HG03066 (cell line): ENCODE results near the gene TSR3.

Source experiments
- ATAC-seq: cut with Tn5 transposase; IDR thresholded peaks from one replicate; pipeline ENCODE4 v1.9.1; 2021; ENCODE audit warnings: low read depth; ENCODE audit not compliant: unreplicated experiment

TSR3 gene

DNA sequence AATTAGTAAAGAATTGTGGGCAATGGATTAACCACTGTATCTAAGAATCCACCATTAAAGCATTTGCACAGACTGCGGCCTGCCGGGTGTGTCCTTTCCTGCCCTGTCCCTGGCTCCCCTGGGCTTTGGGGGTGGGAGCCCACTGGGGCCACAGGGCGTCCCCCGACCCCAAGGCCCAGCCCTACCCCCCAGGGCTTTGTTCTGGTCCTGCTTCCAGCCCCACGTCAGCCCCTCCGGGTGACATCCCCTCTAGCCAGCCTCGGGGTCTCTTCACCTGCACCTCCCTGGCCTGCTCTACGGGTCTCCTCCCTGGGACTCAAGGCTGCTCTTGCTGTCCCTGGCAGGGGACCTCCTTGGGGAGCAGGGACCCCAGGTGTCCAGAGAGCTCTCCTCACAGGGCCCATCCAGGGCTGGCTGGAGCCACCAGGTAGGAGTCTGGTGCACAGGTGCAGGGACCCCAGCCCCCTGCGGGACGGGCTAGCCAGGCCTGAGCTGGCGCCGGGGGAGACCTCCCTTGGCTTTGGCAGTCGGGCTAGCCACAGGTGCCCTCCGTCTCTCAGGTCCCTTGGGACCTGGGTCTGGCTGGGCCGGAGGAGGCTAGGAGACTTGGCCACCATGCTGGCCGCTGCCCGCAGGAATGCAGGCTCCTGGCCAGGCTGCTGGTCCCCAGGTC, 24.6 kb downstream of the TSR3 start:
- ATAC-seq: no peak

DNA sequence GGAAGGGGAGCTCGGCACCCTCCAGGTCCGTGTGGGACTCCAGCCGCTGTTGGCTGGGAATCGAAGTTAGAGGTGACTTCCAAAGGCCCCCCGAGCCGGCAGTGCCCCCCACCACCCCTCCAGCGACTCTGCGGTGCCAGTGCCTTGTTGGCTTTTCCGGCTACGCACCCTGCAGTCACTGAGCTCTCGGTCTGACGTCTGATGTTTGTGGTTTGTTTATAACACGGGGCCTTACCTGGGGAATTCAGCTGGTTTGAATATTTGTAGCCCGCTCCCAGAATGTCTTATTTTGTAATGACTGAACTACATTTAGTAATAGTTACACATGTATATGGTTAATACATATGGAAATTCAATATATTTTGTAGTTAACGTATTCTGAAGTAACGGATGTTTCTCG, 25.3 kb downstream of the TSR3 start:
- no peak for ATAC-seq

DNA sequence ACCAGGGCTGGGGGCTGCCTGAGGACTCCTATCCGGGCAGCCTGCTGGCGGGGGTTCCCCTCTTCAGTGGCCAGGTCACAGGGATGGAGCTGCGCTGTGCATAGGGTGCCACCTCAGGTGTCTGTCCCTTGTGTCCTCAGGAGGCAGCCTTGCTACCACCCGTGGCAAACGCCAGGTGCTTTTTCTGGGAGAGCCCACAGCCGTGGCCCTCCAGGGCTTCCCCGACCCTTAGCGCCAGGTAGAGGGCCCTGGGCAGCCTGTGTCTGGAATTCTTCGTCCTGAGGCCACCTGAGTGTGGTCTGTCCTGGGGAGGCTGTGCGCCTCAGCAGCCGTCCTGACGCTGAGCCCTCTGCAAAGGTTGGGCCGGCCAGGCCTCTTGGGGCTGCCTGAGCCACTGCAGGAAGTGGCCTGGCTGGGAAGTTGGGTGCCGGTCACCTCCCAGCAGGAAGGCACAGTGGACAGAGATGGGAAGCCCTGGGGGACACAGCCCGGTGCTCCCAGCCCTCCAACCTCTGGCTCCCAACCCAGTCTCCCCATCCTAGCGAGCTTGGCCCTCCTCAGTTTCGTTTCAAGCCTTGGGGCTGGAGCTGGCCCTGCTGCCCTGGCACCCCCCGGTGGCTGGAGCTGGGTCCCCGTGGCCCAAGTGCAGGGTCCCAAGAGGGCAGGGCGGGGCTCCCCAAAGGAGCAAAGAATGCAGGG, 25.9 kb downstream of the TSR3 start:
- ATAC-seq: no peak

DNA sequence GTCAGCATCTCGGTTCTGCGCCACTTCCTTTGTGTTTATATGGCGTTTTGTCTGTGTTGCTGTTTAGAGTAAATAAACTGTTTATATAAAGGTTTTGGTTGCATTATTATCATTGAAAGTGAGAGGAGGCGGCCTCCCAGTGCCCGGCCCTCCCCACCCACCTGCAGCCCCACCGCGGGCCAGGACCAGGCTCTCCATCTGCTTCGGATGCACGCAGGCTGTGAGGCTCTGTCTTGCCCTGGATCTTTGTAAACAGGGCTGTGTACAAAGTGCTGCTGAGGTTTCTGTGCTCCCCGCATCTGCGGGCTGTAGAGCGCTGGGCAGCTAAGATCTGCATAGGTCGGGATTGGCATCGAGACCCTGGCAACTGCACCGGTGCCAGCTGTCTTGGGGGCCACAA, 26.4 kb downstream of the TSR3 start:
- no peak for ATAC-seq

DNA sequence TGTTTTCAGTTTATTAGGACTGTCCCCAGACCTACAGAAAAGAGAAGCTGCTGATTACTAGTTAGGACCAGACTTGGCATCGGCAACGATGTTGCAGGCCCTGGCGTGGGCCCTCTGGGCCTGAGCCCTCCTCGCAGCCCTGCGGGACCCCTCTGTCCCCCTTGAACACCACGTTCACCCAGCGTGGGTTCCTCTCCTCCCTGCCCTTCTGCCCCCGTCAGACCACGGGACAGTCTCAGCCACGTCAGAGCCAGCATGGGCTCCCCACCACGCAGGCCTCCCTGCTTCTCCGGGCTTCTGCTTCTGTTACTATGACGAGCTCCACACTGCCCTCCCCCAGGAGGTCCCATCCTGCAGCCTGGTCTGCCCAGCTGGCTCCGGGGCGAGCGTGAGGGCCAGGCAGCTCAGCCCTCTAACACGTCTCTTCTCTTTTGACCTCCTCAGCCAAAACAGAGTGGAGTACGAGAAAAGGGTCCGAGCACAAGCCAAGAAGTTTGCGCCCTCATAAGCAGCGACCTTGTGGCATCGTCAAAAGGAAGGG, 27.3 kb downstream of the TSR3 start:
- no peak for ATAC-seq

DNA sequence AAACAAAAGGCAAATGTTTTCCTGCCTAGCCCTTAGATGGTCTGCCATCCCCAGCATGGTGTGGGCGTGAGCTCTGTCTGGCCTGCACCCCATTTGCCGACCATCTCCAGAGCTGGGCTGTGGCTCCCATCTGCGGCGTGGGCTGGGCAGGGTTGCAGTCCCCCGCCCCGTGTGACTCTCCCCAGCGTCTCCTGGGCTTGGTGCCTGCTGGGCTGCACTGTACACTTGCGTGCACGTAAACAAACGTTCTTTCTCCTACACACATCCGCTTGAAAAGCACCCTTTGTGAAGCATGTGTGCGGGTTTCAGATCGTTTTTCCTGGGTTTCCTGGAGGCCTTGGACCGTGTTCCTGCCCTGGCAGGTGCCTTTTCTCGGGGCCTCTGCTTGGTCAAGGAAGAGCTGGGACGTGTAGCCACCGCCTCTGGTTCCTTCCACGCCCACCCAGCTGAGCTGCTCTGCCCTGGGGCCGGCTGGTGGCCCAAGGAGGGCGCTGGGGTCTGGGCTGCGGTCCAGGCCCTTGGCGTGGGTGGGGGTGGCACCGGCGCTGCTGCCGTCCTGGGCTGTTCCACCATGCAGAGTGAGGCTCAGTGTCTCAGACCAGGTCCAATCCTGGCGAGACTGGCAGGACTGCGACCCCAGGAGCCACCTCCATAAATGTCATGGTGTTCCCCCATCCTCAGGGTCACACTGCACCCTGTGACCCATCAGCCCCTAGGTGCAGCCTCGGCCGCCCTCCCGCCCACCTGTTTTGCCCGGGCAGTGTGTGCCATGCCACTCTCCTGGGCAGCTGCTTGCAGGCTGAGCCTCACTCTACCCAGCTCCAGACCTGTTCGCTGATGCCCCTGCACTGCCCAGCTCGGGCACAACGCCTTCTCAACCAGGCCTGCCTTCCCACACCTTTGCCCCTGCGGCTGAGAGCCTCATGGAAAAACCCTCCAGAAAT, 28.1 kb downstream of the TSR3 start:
- no peak for ATAC-seq

DNA sequence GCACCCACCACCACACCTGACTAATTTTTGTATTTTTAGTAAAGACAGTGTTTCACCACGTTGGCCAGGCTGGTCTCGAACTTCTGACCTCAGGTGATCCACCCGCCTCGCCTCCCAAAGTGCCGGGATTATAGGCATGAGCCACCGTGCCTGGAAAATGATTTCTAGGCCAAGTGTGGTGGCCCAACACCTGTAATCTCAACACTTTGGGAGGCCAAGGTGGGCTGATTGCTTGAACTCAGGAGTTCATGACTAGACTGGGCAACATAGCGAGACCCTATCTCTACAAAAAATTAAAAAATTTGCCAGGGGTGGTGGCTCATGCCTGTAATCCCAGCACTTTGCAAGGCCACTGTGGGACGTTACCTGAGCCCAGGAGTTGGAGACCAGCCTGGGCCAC, 29.3 kb downstream of the TSR3 start:
- ATAC-seq: no peak

DNA sequence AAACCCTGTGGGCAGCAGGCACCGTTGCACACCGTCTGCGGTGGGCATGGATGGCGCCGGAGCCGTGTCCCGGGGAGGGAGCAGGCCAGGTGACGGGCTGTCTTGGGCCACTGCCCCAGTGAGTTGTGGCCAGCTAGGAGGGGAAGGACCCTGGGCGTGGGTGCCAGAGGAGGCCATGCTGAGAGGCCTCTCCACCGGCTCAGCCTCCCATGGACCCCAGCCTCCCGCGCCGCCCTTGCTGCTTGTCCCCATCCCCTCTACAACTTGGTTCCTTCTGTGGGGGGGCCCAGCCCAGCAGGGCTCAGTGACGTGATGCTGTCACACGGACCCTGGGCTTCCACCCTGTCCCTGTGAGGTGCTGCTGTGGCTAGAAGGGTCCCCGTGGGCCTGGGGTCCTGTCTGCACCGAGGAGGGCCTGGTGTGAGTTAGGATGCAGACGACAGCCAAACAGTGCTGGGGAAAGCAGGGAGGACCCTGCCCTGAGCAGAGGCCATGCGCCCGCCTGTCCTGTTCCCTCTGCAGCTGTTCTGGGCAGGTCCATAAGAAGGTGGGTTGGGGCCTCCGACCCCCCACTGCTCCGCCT, 30.9 kb downstream of the TSR3 start:
- ATAC-seq: no peak

DNA sequence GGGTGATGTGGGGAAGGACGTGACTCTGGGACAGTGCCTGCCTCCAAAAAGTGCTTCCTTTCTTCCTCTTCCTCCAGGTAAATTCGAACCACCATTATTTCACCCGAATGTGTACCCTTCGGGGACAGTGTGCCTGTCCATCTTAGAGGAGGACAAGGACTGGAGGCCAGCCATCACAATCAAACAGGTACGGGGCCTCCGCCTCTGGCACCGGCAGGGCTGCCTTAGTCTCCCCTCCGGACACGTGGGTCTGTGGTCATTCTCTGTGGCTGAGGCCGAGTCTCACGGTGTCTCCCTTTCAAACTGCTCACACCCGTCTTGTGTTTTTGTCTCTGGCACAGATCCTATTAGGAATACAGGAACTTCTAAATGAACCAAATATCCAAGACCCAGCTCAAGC, 31.6 kb downstream of the TSR3 start:
- no peak for ATAC-seq

DNA sequence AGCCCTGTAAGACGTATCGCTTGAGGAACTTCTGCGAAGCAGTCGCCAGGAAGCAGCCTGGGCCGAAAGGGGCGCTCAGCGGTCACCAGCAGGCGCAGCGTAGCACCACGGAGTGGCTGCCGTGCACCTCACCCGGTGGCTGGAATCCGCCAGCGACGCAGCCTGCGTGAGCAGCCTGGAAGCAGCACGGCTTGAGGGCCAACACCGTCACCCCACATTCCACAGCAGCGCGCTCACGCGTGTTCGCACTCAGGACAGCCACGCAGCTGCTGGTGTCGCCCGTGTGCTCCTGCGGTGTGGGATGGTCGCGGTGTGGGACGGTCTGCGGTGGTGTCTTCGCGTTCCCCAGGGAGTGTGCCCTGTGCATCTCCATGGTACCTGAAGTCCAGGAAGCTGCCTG, 32.6 kb downstream of the TSR3 start:
- ATAC-seq: no peak

DNA sequence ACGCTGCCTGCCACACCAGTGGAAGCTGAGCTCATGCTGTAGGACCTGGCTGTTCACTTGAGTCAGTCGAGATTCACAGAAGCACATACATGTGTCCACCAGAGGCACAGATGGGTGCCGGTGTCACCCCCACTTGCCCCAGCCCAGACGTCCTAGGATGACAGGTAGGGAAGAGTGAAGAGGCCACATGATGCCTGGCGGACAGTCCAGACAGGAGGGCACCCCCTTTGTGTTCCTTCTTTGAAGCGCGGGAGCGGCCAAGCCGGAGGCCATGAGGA, 33.5 kb downstream of the TSR3 start:
- ATAC-seq: no peak

DNA sequence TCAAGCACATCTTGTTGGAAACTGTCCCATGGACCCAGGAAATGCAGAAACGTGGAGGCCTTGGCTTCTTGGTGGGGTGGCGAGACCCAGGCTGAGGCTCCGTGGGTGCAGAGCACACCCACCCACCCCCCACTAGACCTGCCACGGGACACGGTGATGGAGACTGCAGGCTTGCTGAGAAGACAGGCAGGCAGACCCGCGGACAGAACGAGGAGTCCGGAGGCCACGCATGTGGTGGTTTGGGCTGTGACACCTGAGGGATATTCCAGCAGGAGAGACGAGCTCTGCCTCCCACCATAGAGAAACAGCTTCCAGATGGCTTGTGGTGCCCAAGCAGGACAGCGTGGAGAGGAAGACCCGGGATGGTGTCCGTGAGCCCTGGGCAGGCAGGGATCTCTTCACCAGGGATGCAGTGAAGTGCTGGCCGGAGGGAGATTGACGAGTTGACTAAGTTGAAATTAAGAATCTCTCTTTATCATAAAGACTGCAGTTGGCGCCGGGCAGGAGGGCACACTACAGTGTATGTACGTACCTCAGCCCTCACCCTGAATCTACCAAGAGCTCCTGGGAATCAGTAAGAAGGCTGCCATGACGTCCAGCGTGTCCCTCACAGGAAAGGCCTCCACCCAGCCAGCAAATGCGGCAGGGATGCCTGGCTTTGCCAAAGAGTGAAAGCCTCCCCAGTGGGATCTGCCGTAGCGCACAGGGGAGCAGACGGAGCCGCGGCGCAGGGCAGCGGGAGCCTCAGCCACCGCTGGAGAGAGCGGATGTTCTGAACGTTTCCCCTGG, 34.0 kb downstream of the TSR3 start:
- no peak for ATAC-seq

DNA sequence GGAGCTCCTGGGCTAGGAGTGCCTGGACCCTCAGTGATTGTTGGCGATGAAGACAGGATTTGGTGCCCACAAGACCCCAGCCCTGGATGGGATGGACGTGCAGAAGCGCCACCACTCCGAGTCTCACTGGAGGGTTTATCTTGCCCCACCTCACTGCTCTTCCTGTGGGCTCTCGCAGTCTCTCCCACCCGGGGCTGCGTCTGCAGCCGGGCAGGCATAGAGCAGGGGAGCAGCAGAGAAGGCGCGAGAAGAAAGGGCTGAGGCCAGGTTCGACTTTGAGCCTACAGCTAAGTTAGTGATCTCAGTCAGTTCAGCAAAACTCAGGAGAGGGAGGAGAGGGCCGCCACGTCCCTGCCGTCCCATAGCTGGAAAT, 35.7 kb downstream of the TSR3 start:
- no peak for ATAC-seq

DNA sequence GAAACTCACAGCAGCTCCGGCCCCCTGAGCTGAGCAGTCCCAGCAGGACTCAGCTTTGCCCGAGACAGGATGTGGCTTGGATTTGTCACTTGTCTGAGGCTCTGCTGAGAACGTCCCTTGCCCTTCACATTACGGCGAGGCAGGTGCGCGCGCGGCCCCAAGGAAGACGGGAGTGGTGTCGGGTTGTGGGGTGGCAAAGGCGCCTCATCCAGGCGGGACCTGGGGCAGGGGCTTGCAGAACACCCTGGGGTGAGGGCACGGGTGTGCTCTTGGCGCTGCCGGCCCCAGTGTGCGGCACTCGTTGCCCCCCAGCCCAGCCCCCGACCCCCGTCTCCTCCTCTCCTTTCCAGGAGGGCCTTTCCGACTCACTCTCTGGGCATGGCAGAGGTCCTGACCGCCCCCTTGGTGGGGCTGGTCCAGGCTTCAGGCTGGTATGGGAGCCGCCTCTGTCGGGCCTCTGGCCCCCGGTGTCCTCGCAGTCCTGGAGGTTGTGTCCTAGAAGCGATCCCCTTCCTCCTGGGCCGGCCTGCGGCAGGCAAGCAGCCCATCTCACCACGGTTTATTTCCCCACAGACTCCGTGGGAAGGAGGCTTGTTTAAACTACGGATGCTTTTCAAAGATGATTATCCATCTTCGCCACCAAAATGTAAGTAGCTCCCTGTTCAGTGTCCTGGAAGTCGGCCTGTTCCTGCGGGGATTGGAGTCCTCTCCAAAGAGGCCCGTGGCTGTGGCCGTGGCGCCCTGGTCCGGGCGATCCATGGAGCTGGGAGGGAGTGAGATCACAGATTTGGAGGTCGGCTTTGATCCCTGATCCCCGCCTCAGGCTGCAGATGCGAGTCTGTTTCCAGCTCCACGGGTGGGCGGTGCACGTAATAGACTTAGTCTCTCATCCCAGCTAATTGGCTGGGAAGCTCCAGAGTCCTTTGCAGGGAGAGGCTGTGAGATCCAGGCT, 36.3 kb downstream of the TSR3 start:
- no peak for ATAC-seq

DNA sequence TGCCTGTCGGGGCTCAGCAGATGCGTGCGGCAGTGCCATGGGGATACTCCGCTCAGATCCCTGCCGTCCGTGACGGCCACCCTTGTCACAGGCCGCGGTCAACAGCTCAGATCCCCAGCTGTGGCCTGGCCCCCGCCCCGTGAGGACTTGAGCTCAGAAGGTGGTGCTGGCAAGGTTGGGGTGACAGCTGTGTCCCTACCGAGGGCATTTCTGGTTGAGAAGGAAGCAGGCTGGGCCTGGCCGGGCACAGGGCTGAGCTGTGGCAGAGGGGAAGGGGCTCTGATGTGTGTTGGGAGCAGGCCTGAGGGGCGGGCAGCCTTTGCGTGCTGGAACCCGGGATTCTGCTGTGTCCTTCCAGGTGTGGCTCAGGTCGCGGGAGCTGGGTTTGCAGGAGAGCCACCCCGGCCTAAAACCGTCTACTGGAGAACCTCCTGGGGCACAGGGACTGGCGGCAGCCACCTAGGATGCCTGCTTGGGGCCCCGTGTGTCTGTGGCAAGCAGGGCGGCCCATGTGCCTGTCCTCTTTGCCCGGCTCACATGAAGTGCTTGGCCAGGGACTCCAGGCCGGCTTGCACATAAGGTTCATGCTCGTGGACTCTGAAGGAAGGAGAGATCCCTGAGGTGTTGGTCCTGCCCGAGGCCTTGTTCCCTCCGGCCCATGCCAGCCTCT, 37.1 kb downstream of the TSR3 start:
- no peak for ATAC-seq

DNA sequence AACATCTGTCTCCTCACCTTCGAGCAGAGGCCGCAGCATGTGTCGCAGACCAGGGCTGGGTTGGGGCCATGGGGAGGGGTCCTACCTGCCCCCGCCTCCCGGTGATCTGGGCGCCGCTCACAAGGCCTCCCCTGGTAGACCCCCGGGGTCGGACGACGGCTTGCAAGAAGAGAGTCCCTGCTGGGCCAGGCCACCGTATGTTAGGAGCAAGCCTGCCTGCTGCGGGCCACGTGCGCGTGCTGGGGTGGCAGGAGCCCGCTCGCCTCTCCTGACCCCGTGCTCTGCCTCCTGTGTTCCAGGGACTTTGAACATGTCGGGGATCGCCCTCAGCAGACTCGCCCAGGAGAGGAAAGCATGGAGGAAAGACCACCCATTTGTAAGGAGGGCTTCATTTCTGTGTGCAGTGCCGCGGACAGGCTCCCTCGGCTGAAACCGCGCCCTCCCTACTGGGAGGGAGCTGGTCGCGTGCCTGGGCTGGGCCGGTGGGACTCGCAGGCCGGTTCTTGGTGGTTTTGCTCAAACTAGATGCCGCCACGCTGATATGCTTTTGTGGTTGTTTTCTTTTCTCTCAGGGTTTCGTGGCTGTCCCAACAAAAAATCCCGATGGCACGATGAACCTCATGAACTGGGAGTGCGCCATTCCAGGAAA, 37.8 kb downstream of the TSR3 start:
- ATAC-seq: no peak

DNA sequence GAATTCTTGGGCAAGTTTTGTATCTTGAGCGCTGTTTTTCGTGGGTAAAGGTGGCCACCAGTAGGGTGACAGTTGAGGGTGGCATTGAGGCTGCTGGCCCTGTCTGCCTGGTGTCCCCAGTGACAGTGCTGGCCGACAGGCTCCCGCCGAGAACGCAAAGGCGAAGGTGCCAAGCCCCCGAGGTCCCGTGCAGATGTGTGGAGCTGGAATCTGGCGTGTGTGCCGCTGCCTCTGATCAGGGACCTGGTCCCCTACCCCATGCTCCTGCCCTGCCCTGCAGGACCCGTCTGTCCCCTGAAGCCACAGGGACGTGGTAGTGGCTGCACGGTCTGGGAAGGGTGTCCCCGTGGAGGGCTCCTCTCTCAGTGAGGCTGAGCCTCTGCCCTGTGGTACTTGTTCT, 38.8 kb downstream of the TSR3 start:
- ATAC-seq: no peak

DNA sequence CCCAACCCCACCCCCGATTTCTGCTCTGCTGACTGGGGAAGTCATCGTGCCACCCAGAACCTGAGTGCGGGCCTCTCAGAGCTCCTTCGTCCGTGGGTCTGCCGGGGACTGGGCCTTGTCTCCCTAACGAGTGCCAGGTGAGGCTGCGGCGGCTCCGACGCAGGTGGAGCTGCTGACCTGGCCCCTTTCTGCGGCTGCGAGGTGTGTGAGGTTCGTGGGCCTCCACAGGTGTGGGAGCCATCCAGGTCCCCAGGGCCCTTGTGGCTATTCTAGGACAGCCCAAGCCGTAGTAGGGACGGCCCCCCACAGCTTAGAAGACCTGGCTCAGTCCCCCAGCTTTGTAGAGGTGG, 39.2 kb downstream of the TSR3 start:
- ATAC-seq: no peak
